ENCODE results near the gene DOK6. TPM values are rescaled to one million over a fixed set of nuclear protein-coding genes. Genes with fewer than 3 reads are reported as not detected.

DOK6 gene
- total RNA-seq, 1 donor from 2014 or later, result 0.43 TPM

- no peaks in the 10 kb centered on the region for H3F3A ChIP-seq (ENCODE audit: low read depth)
- peaks cover 5% of the 10 kb centered on the region for H3K4me1 Mint-ChIP-seq
- no peak overlapping the region for H3K9ac ChIP-seq
- no peaks in the 10 kb centered on the region for H3K36me3 Mint-ChIP-seq
- no peak for TF ChIP-seq EZH2 (IDR thresholded peaks at IDR 0.05)
- no peak for TF ChIP-seq EZH2phosphoT487 (IDR thresholded peaks at IDR 0.05)
- TF ChIP-seq, protein P1, sequence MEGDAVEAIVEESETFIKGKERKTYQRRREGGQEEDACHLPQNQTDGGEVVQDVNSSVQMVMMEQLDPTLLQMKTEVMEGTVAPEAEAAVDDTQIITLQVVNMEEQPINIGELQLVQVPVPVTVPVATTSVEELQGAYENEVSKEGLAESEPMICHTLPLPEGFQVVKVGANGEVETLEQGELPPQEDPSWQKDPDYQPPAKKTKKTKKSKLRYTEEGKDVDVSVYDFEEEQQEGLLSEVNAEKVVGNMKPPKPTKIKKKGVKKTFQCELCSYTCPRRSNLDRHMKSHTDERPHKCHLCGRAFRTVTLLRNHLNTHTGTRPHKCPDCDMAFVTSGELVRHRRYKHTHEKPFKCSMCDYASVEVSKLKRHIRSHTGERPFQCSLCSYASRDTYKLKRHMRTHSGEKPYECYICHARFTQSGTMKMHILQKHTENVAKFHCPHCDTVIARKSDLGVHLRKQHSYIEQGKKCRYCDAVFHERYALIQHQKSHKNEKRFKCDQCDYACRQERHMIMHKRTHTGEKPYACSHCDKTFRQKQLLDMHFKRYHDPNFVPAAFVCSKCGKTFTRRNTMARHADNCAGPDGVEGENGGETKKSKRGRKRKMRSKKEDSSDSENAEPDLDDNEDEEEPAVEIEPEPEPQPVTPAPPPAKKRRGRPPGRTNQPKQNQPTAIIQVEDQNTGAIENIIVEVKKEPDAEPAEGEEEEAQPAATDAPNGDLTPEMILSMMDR (IDR thresholded peaks at IDR 0.05), result no peak
- H2AFZ ChIP-seq (replicated peaks), result no peak overlapping the region
- H3K27me3 Mint-ChIP-seq (ENCODE audit: insufficient read depth, low read depth), result no peaks in the 10 kb centered on the region
- H3K27ac ChIP-seq, result no peak overlapping the region
- H3K36me3 ChIP-seq, result no peaks in the 10 kb centered on the region
- H3K4me3 Mint-ChIP-seq, result no peak overlapping the region
- no peaks in the 10 kb centered on the region for H3K9me3 ChIP-seq (ENCODE audit: low read depth)
- H4K20me1 ChIP-seq (ENCODE audit: low read depth), result no peaks in the 10 kb centered on the region
- no peaks in the 10 kb centered on the region for H3K9me3 Mint-ChIP-seq
- peaks cover 6% of the 10 kb centered on the region for H3K4me1 ChIP-seq
- H3K27me3 ChIP-seq, result no peaks in the 10 kb centered on the region
- DNase-seq (ENCODE audit: low spot score), result no peak
- no peaks in the 10 kb centered on the region for H3K79me2 ChIP-seq (ENCODE audit: low read depth)
- H3K4me3 ChIP-seq, result no peak overlapping the region
- no peak overlapping the region for H3K27ac Mint-ChIP-seq
- H3K4me2 ChIP-seq, result no peak overlapping the region
These were observed 362.3 kb downstream of the DOK6 start for GRCh38 chr18:69763002-69763401.

- no peaks in the 10 kb centered on the region for H3K4me1 ChIP-seq
- H3K4me3 ChIP-seq, result no peak overlapping the region
- no peaks in the 10 kb centered on the region for H3K9me3 Mint-ChIP-seq
- H3K4me2 ChIP-seq, result no peak overlapping the region
- no peaks in the 10 kb centered on the region for H3K4me1 Mint-ChIP-seq
- H3F3A ChIP-seq (ENCODE audit: low read depth), result no peaks in the 10 kb centered on the region
- no peaks in the 10 kb centered on the region for H3K36me3 Mint-ChIP-seq
- H4K20me1 ChIP-seq (ENCODE audit: low read depth), result no peaks in the 10 kb centered on the region
- DNase-seq (ENCODE audit: low spot score), result no peak
- no peak overlapping the region for H3K9ac ChIP-seq
- H3K79me2 ChIP-seq (ENCODE audit: low read depth), result no peaks in the 10 kb centered on the region
- H3K27me3 Mint-ChIP-seq (ENCODE audit: insufficient read depth, low read depth), result no peaks in the 10 kb centered on the region
- H3K27me3 ChIP-seq, result no peaks in the 10 kb centered on the region
- H3K4me3 Mint-ChIP-seq, result no peak overlapping the region
- H2AFZ ChIP-seq (replicated peaks), result no peak overlapping the region
- H3K27ac Mint-ChIP-seq, result no peak overlapping the region
- TF ChIP-seq, protein P1 (IDR thresholded peaks at IDR 0.05), result no peak
- TF ChIP-seq EZH2phosphoT487 (IDR thresholded peaks at IDR 0.05) (no peak), EZH2 (IDR thresholded peaks at IDR 0.05) (no peak)
- H3K9me3 ChIP-seq (ENCODE audit: low read depth), result no peaks in the 10 kb centered on the region
- H3K27ac ChIP-seq, result no peak overlapping the region
- H3K36me3 ChIP-seq, result no peaks in the 10 kb centered on the region
These were observed 363.1 kb downstream of the DOK6 start for GRCh38 chr18:69763821-69764220.

GRCh38 chr18:69770238-69770637 is 369.6 kb downstream of the DOK6 start:
- no peak overlapping the region for H3K4me3 ChIP-seq

More at GRCh38 chr18:69770238-69770637, 369.6 kb downstream of the DOK6 start:
- Histone ChIP-seq H3F3A (ENCODE audit: low read depth) (no peaks in the 10 kb centered on the region), H3K4me1 (no peaks in the 10 kb centered on the region), H3K27me3 (no peaks in the 10 kb centered on the region), H3K79me2 (ENCODE audit: low read depth) (no peaks in the 10 kb centered on the region), H3K9me3 (ENCODE audit: low read depth) (no peaks in the 10 kb centered on the region), H3K4me2 (no peak overlapping the region), H2AFZ (replicated peaks) (no peak overlapping the region), H3K9ac (no peak overlapping the region), H4K20me1 (ENCODE audit: low read depth) (no peaks in the 10 kb centered on the region), H3K36me3 (no peaks in the 10 kb centered on the region), H3K27ac (no peak overlapping the region)
- no peaks in the 10 kb centered on the region for H3K27me3 Mint-ChIP-seq (ENCODE audit: insufficient read depth, low read depth)
- H3K36me3 Mint-ChIP-seq, result no peaks in the 10 kb centered on the region
- no peak for DNase-seq (ENCODE audit: low spot score)
- H3K27ac Mint-ChIP-seq, result no peak overlapping the region
- no peaks in the 10 kb centered on the region for H3K4me1 Mint-ChIP-seq
- TF ChIP-seq EZH2 (IDR thresholded peaks at IDR 0.05) (no peak), EZH2phosphoT487 (IDR thresholded peaks at IDR 0.05) (no peak)
- TF ChIP-seq, protein P1 (IDR thresholded peaks at IDR 0.05), result no peak
- no peak overlapping the region for H3K4me3 Mint-ChIP-seq
- no peaks in the 10 kb centered on the region for H3K9me3 Mint-ChIP-seq
